Parathyroid adenoma (tissue), 2 donors: ENCODE measurements around the gene RABGAP1.

ENCODE experiments used
- H2AFZ ChIP-seq: fragments of 300-600 bp; sonication (generic); one replicate; pipeline ENCODE4 v1.7.0; 2017; ENCODE audit warnings: antibody characterized with exemption, mild to moderate bottlenecking
- H3K27ac ChIP-seq: fragments of 300-600 bp; sonication (generic); one replicate; pipeline ENCODE4 v1.7.0; 2017
- H3K27me3 ChIP-seq: fragments of 300-600 bp; sonication (generic); one replicate; pipeline ENCODE4 v1.7.0; 2017; ENCODE audit warnings: low read length; ENCODE audit not compliant: control insufficient read depth, insufficient read depth
- H3K36me3 ChIP-seq: fragments of 300-600 bp; sonication (generic); one replicate; pipeline ENCODE4 v1.7.0; 2017; ENCODE audit warnings: low read length; ENCODE audit not compliant: control insufficient read depth, insufficient read depth
- H3K4me1 ChIP-seq: fragments of 300-600 bp; sonication (generic); one replicate; pipeline ENCODE4 v1.7.0; 2017; ENCODE audit warnings: control low read depth
- H3K4me2 ChIP-seq: fragments of 300-600 bp; sonication (generic); one replicate; pipeline ENCODE4 v1.7.0; 2017; ENCODE audit warnings: low read length
- H3K4me3 ChIP-seq: fragments of 300-600 bp; sonication (generic); one replicate; pipeline ENCODE4 v1.7.0; 2017; ENCODE audit warnings: low read depth, low read length
- H3K79me2 ChIP-seq: fragments of 300-600 bp; sonication (generic); one replicate; pipeline ENCODE4 v1.7.0; 2017; ENCODE audit warnings: control low read depth
- H3K9ac ChIP-seq: fragments of 300-600 bp; sonication (generic); one replicate; pipeline ENCODE4 v1.7.0; 2017; ENCODE audit warnings: mild to moderate bottlenecking
- H3K9me3 ChIP-seq: fragments of 300-600 bp; sonication (generic); one replicate; pipeline ENCODE4 v1.7.0; 2017; ENCODE audit warnings: low read length; ENCODE audit not compliant: control insufficient read depth
- TF ChIP-seq, protein P1 (sequence below): fragments of 300-600 bp; sonication (generic); IDR thresholded peaks from one replicate; pipeline ENCODE4 v1.7.0; 2017; ENCODE audit warnings: antibody characterized with exemption, mild to moderate bottlenecking
- donor health status: primary hyperparathyroidism.

RABGAP1 gene

DNA sequence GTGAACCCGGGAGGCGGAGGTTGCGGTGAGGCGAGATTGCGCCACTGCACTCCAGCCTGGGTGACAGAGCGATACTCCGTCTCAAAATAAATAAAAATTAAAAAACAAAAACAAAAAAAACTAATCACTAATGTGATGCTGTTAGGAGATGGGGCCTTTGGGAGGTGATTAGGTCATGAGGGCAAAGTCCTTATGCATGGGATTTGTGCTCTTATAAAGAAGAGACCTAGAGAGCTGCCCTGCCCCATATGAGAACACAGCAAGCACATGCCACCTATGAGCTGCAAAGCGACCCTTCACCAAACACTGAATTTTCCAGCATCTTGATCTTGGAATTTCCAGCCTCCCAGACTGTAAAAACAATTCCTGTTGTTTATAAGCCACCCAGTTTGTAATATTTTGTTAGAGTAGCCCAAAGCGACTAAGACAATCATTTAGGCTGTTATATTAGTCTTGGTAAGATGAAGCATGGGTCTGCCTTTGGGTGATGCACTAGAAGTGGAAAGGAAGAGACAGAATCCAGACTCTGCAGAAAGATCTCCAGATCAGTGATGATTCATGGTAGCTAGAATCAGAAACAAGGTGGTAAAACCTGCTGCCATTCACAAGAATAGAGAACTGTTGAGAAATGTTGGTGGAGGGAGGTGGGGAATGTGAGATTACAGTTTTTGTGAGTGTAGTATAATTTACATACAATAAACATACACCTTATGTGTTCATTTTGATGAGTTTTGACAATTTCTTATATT lies 118.8 kb downstream of the RABGAP1 start:
- no peaks in the 10 kb centered on the region for H3K9me3 ChIP-seq
- H3K27me3 ChIP-seq, result no peaks in the 10 kb centered on the region
- H3K4me2 ChIP-seq, result no peak overlapping the region
- no peaks in the 10 kb centered on the region for H3K4me1 ChIP-seq
- H2AFZ ChIP-seq, result no peak overlapping the region
- TF ChIP-seq, protein P1, sequence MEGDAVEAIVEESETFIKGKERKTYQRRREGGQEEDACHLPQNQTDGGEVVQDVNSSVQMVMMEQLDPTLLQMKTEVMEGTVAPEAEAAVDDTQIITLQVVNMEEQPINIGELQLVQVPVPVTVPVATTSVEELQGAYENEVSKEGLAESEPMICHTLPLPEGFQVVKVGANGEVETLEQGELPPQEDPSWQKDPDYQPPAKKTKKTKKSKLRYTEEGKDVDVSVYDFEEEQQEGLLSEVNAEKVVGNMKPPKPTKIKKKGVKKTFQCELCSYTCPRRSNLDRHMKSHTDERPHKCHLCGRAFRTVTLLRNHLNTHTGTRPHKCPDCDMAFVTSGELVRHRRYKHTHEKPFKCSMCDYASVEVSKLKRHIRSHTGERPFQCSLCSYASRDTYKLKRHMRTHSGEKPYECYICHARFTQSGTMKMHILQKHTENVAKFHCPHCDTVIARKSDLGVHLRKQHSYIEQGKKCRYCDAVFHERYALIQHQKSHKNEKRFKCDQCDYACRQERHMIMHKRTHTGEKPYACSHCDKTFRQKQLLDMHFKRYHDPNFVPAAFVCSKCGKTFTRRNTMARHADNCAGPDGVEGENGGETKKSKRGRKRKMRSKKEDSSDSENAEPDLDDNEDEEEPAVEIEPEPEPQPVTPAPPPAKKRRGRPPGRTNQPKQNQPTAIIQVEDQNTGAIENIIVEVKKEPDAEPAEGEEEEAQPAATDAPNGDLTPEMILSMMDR, result no peak
- no peak overlapping the region for H3K27ac ChIP-seq
- no peak overlapping the region for H3K9ac ChIP-seq
- no peaks in the 10 kb centered on the region for H3K79me2 ChIP-seq
- no peaks in the 10 kb centered on the region for H3K36me3 ChIP-seq
- H3K4me3 ChIP-seq, result no peak overlapping the region

DNA sequence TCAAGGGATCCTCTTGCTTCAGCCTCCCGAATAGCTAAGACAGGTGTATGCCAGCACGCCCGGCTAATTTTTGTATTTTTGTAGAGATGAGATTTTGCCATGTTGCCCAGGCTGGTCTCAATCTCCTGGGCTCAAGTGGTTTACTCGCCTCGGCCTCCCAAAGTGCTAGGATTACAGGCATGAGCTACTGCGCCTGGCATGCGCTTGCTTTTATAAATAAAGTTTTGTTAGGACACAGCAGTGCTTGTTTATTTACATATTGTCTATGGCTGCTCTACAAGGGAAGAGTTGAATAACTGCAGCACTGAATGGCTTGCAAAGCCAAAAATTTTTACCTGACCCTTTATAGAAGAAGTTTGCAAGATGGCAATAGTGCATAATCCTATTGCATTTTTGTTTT lies 120.4 kb downstream of the RABGAP1 start:
- Histone ChIP-seq H3K4me2 (no peak overlapping the region), H3K36me3 (no peaks in the 10 kb centered on the region), H3K4me3 (no peak overlapping the region), H3K9me3 (no peaks in the 10 kb centered on the region), H3K27me3 (no peaks in the 10 kb centered on the region), H3K79me2 (no peaks in the 10 kb centered on the region), H3K4me1 (no peaks in the 10 kb centered on the region), H3K9ac (no peak overlapping the region), H2AFZ (no peak overlapping the region), H3K27ac (no peak overlapping the region)
- TF ChIP-seq, protein P1, result no peak

DNA sequence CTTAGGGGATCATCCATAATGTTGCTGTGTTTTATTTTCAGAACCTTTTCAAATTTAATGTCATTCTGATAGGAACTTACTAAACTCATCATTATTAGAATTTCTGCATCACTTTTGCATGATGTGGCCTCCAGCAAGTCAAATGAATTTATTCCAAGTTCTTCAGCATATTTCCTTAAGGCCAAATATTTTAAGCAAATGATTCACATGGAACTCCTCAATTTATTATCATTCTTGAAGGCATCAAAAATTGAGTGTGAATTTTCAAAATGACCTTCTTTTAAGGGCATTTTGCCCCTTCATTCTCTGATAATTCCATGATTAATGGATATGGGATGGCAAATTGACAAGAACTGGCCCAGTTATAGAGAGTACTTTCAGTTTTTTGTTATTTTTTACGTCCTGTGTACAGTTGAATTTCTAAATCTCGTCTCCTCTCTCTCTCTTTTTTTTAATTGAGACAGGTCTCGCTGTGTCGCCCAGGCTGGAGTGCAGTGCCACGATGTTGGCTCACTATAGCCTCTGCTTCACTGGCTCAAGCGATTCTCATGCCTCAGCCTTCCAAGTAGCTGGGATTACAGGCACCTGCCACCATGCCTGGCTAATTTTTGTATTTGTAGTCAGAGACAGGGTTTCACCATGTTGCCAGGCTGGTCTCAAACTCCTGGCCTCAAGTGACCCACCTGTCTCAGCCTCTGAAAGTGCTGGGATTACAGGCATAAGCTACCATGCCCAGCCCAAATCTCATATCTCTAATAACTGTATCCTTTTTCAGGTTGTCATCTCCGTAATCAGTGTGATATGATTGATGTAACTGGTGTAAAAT lies 121.7 kb downstream of the RABGAP1 start:
- H3K4me2 ChIP-seq, result no peak overlapping the region
- H3K27ac ChIP-seq, result no peak overlapping the region
- H3K4me3 ChIP-seq, result no peak overlapping the region
- no peak overlapping the region for H2AFZ ChIP-seq
- H3K9ac ChIP-seq, result no peak overlapping the region
- TF ChIP-seq, protein P1, result no peak
- H3K79me2 ChIP-seq, result no peaks in the 10 kb centered on the region
- H3K27me3 ChIP-seq, result no peaks in the 10 kb centered on the region
- H3K36me3 ChIP-seq, result no peaks in the 10 kb centered on the region
- no peaks in the 10 kb centered on the region for H3K9me3 ChIP-seq
- H3K4me1 ChIP-seq, result no peaks in the 10 kb centered on the region

DNA sequence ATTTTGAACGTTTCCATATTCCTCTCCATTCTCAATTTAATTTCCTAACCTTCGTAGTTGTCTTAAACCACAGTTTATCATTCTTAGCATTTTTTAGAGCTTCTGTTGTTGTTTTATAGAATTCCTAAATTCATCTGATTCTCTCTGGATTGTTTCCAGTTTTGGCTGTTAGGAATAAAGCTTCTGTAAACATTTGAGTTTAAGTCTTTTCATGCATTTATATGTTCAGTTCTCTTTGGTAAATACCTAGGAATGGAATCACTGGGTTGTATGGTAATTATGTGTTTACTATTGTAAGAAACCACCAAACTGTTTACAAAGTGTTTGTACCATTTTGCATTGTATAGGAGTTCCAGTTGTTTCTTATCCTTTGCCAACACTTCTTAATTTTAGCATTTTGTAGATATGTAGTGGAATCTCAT lies 122.4 kb downstream of the RABGAP1 start:
- Histone ChIP-seq H3K36me3 (no peaks in the 10 kb centered on the region), H3K4me2 (no peak overlapping the region), H2AFZ (no peak overlapping the region), H3K4me3 (no peak overlapping the region), H3K79me2 (no peaks in the 10 kb centered on the region), H3K27me3 (no peaks in the 10 kb centered on the region), H3K27ac (no peak overlapping the region), H3K9ac (no peak overlapping the region), H3K9me3 (no peaks in the 10 kb centered on the region), H3K4me1 (no peaks in the 10 kb centered on the region)
- TF ChIP-seq, protein P1, result no peak
